ENCODE data around the gene KAZN.
A peak's percentile ranks its signal among the peaks of the same experiment; 100 is the strongest.

- TF ChIP-seq, protein P1, sequence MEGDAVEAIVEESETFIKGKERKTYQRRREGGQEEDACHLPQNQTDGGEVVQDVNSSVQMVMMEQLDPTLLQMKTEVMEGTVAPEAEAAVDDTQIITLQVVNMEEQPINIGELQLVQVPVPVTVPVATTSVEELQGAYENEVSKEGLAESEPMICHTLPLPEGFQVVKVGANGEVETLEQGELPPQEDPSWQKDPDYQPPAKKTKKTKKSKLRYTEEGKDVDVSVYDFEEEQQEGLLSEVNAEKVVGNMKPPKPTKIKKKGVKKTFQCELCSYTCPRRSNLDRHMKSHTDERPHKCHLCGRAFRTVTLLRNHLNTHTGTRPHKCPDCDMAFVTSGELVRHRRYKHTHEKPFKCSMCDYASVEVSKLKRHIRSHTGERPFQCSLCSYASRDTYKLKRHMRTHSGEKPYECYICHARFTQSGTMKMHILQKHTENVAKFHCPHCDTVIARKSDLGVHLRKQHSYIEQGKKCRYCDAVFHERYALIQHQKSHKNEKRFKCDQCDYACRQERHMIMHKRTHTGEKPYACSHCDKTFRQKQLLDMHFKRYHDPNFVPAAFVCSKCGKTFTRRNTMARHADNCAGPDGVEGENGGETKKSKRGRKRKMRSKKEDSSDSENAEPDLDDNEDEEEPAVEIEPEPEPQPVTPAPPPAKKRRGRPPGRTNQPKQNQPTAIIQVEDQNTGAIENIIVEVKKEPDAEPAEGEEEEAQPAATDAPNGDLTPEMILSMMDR (optimal IDR thresholded peaks at IDR 0.05 in 1 of 3, IDR thresholded peaks at IDR 0.05 in 1 of 3, conservative IDR thresholded peaks at IDR 0.05 in 1 of 3; ENCODE audit: extremely low read depth in 1 of 3, insufficient read depth in 2 of 3, low read length in 3 of 3) = peak in 2 of 3 experiments; percentile 19 to 26
- no peak for TF ChIP-seq EZH2 (IDR thresholded peaks at IDR 0.05; ENCODE audit: low read length)
Measured at GRCh38 chr1:15033264-15033663, 434.8 kb downstream of the KAZN start.
